ENCODE measurements around the gene HIVEP2. TPM values are rescaled to one million over a fixed set of nuclear protein-coding genes. Genes with fewer than 3 reads are reported as not detected.

HIVEP2 gene
- total RNA-seq, 4 donors from 2014 or later: 17.2 to 49.4 (median 21.6) TPM

DNA sequence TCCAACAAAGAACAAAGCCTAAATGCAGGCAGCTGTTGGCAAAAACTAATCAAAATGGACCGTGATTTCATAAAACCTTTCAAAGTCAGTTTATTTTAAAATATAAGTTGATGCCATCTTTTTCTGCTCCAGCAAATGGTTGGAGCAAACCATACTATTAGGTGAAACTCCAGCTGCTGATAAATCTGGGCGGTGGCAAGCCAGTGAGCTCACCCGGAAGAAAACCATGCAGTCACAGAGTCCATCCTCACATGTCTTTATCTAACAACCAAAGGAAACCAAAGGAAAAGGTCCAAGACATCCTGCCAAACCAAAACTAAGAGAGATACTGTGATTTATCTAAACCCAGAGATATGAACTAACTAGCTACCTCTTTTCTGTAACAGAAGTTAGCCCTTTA is 72.6 kb downstream of the HIVEP2 start:
- DNase-seq (ENCODE audit: low spot score in 2 of 2): no peak
- H3K4me3 ChIP-seq (ENCODE audit: low read depth, poor library complexity, severe bottlenecking): no peak overlapping the region
- intact Hi-C loops (cut with DNase I; ENCODE audit: low total_unique reads): no loop called here
- no peak for TF ChIP-seq POLR2A (IDR thresholded peaks at IDR 0.05)
- TF ChIP-seq, protein P1, sequence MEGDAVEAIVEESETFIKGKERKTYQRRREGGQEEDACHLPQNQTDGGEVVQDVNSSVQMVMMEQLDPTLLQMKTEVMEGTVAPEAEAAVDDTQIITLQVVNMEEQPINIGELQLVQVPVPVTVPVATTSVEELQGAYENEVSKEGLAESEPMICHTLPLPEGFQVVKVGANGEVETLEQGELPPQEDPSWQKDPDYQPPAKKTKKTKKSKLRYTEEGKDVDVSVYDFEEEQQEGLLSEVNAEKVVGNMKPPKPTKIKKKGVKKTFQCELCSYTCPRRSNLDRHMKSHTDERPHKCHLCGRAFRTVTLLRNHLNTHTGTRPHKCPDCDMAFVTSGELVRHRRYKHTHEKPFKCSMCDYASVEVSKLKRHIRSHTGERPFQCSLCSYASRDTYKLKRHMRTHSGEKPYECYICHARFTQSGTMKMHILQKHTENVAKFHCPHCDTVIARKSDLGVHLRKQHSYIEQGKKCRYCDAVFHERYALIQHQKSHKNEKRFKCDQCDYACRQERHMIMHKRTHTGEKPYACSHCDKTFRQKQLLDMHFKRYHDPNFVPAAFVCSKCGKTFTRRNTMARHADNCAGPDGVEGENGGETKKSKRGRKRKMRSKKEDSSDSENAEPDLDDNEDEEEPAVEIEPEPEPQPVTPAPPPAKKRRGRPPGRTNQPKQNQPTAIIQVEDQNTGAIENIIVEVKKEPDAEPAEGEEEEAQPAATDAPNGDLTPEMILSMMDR (IDR thresholded peaks at IDR 0.05): no peak
- WGBS, 2 donors: 63 to 70% methylated on average over 3 of the region's 3 CpGs

DNA sequence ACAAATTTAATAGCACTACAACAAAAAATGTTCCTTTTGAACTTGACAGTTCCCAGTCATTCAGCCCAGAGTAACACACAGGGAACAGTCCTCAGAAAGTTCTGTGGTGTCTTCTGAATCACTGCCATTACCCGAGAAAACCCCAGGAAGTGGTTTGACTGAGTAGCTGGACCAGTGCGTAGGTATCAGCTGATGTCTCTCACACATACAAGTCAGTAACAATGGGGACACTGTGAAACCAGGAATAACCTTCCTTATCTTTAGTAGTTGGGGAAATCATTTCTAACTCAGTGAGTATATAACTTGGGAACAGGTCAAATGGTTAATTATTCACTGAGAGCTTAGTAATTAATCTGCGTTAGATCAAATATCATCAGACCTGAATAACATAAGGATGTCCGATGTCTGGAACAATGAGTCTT is 73.1 kb downstream of the HIVEP2 start:
- TF ChIP-seq, protein P1 (IDR thresholded peaks at IDR 0.05): no peak
- TF ChIP-seq POLR2A (IDR thresholded peaks at IDR 0.05): no peak
- intact Hi-C loops (cut with DNase I; ENCODE audit: low total_unique reads): no loop called here
- H3K4me3 ChIP-seq (ENCODE audit: low read depth, poor library complexity, severe bottlenecking): no peak overlapping the region
- WGBS, 2 donors: 34 to 39% methylated on average over 4 of the region's 4 CpGs
- peak in 1 of 2 donors; percentile 60 for DNase-seq (ENCODE audit: low spot score in 2 of 2)

DNA sequence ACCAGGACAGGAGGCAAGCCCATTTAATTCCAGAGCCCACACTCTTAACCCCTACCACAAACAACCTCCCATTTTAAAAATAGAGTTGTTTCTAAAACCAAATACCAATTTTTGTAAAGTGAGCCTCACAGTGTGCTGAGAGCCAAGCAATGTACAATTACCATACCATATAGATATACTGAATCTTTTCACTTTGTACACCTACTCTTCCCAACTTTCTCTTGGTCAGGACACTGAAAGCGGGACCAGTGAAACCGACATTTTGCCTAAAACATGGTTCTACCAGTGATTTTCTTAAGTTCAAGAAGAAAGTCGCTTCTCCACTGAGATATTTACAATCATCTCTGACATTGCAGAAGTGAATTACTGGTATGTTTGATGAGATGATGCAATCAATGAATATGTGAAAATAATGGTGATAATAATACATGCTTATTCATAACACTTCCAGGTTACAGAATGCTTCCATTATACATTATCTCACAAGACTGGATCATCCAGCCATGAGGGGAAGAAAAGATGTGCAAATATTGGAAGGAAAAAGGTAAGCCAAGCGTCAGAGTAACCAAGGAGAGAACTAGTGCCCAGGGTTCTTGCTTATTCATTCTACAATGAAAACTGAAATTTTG is 74.1 kb downstream of the HIVEP2 start:
- 84 to 96% methylated on average over 4 of the region's 4 CpGs for WGBS, 2 donors
- TF ChIP-seq POLR2A (IDR thresholded peaks at IDR 0.05): no peak
- TF ChIP-seq, protein P1 (IDR thresholded peaks at IDR 0.05): no peak
- no peak for DNase-seq (ENCODE audit: low spot score in 2 of 2)
- intact Hi-C loops (cut with DNase I; ENCODE audit: low total_unique reads): no loop called here
- no peak overlapping the region for H3K4me3 ChIP-seq (ENCODE audit: low read depth, poor library complexity, severe bottlenecking)

DNA sequence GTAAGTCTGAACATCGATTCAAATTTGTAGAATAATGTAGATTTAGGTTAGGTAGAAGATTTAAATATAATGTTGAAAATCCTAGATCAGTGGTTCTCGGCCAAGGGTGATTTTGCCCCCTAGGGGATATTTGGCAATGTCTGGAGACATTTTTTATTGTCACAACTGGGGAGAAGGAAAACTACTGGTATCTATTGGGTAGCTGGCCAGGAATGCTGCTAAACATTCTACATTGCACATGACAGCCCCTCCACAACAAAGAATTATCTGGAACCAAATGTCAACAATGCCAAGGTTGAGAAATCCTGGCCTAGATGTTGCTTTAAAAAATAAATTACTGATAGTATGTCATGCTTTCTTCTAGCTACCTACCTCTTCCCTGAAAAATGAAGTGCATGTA is 76.1 kb downstream of the HIVEP2 start:
- TF ChIP-seq, protein P1 (IDR thresholded peaks at IDR 0.05): no peak
- no peak for TF ChIP-seq POLR2A (IDR thresholded peaks at IDR 0.05)
- DNase-seq (ENCODE audit: low spot score in 2 of 2): no peak
- 82 to 87% methylated on average over 2 of the region's 2 CpGs for WGBS, 2 donors
- intact Hi-C loops (cut with DNase I; ENCODE audit: low total_unique reads): no loop called here
- H3K4me3 ChIP-seq (ENCODE audit: low read depth, poor library complexity, severe bottlenecking): no peak overlapping the region

DNA sequence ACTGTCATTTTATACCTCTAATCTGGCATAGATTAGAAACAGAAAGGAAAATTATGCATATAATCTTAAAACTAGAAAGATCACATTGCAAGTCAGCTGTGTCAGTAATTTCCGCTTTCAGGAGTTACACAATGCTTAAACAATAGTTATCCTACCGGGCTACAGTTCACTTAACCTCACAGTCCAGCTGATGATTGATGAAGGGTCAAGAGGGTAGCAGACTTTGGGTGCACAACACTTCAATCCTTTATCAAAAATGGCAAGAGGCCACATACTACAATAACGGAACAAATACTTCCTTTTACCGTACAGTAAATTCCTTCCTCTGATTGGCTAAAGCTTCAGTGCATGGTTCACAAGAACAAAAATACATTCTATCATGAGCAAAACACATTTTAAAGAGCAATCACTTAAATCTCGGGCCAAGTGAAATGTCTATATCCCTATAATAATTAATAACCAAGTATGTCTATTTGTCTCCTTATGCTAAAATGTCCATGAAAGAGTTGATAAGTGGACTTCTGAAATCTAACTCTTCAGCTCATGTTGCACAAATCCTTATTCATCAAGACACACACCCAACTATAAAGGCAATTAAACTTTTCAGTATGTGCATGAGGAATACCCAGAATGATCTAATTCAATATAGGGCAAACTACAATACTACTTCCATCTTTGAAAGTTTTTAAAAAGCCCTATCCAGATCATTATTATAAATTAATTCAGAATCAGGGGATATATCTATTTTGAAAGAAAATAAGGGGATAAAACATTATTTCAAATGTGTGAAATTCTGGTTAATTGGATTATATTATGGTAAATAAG is 76.8 kb downstream of the HIVEP2 start:
- 62 to 67% methylated on average over 5 of the region's 5 CpGs for WGBS, 2 donors
- H3K4me3 ChIP-seq (ENCODE audit: low read depth, poor library complexity, severe bottlenecking): no peak overlapping the region
- intact Hi-C loops (cut with DNase I; ENCODE audit: low total_unique reads): no loop called here
- no peak for TF ChIP-seq POLR2A (IDR thresholded peaks at IDR 0.05)
- TF ChIP-seq, protein P1 (IDR thresholded peaks at IDR 0.05): peak in 1 of 3 donors; percentile 22
- no peak for DNase-seq (ENCODE audit: low spot score in 2 of 2)

Data from lower leg skin (tissue), 4 donors.